Activated naive CD4-positive, alpha-beta T cell treated with anti-CD3 and anti-CD28 coated beads, Interleukin-2, amount 50 U/mL, for 24 hours (primary cell): ENCODE results near the gene FHOD3.

Source experiments
- H3K27ac Mint-ChIP-seq: one replicate; pipeline ENCODE4 v1.8.0; 2021; ENCODE audit warnings: mild to moderate bottlenecking, mixed read lengths
- H3K27me3 Mint-ChIP-seq: one replicate; pipeline ENCODE4 v1.8.0; 2021; ENCODE audit warnings: mixed read lengths
- H3K36me3 Mint-ChIP-seq: one replicate; pipeline ENCODE4 v1.8.0; 2021; ENCODE audit warnings: mixed read lengths
- H3K4me1 Mint-ChIP-seq: one replicate; pipeline ENCODE4 v1.8.0; 2021; ENCODE audit warnings: mixed read lengths
- H3K4me3 Mint-ChIP-seq: one replicate; pipeline ENCODE4 v1.8.0; 2021; ENCODE audit warnings: mild to moderate bottlenecking, mixed read lengths
- H3K9me3 Mint-ChIP-seq: one replicate; pipeline ENCODE4 v1.8.0; 2021; ENCODE audit warnings: mixed read lengths

Gene FHOD3

GRCh38 chr18:36392164-36392978, 94.9 kb downstream of the FHOD3 start:
- Mint-ChIP-seq H3K4me1 (no peaks in the 10 kb centered on the region), H3K27me3 (no peaks in the 10 kb centered on the region), H3K27ac (no peak overlapping the region), H3K9me3 (peaks cover under 1% of the 10 kb centered on the region), H3K4me3 (no peak overlapping the region), H3K36me3 (no peaks in the 10 kb centered on the region)

GRCh38 chr18:36392979-36393287, 95.4 kb downstream of the FHOD3 start:
- no peaks in the 10 kb centered on the region for H3K36me3 Mint-ChIP-seq
- H3K27me3 Mint-ChIP-seq = peaks cover 1% of the 10 kb centered on the region
- H3K4me3 Mint-ChIP-seq = no peak overlapping the region
- H3K4me1 Mint-ChIP-seq = no peaks in the 10 kb centered on the region
- peaks cover 5% of the 10 kb centered on the region for H3K9me3 Mint-ChIP-seq
- H3K27ac Mint-ChIP-seq = no peak overlapping the region

GRCh38 chr18:36394486-36394885, 97.0 kb downstream of the FHOD3 start:
- peaks cover 5% of the 10 kb centered on the region for H3K9me3 Mint-ChIP-seq
- H3K36me3 Mint-ChIP-seq = no peaks in the 10 kb centered on the region
- H3K27me3 Mint-ChIP-seq = peaks cover 1% of the 10 kb centered on the region
- H3K4me1 Mint-ChIP-seq = no peaks in the 10 kb centered on the region
- no peak overlapping the region for H3K4me3 Mint-ChIP-seq
- H3K27ac Mint-ChIP-seq = no peak overlapping the region

- Mint-ChIP-seq H3K4me3 (no peak overlapping the region), H3K36me3 (no peaks in the 10 kb centered on the region), H3K9me3 (peaks cover 5% of the 10 kb centered on the region), H3K27me3 (peaks cover 1% of the 10 kb centered on the region), H3K4me1 (no peaks in the 10 kb centered on the region), H3K27ac (no peak overlapping the region)
Observed at GRCh38 chr18:36396190-36396589, 98.7 kb downstream of the FHOD3 start.

GRCh38 chr18:36397033-36397432, 99.5 kb downstream of the FHOD3 start:
- Mint-ChIP-seq H3K27ac (no peak overlapping the region), H3K27me3 (peaks cover 1% of the 10 kb centered on the region), H3K36me3 (no peaks in the 10 kb centered on the region), H3K4me1 (no peaks in the 10 kb centered on the region), H3K9me3 (peaks cover 5% of the 10 kb centered on the region), H3K4me3 (no peak overlapping the region)

GRCh38 chr18:36398419-36398818, 100.9 kb downstream of the FHOD3 start:
- H3K4me1 Mint-ChIP-seq = no peaks in the 10 kb centered on the region
- H3K36me3 Mint-ChIP-seq = no peaks in the 10 kb centered on the region
- H3K27me3 Mint-ChIP-seq = peaks cover 1% of the 10 kb centered on the region
- H3K27ac Mint-ChIP-seq = no peak overlapping the region
- H3K4me3 Mint-ChIP-seq = no peak overlapping the region
- H3K9me3 Mint-ChIP-seq = peaks cover 5% of the 10 kb centered on the region

GRCh38 chr18:36399055-36399454, 101.5 kb downstream of the FHOD3 start:
- Mint-ChIP-seq H3K4me1 (no peaks in the 10 kb centered on the region), H3K4me3 (no peak overlapping the region), H3K27ac (no peak overlapping the region), H3K9me3 (peaks cover 5% of the 10 kb centered on the region), H3K36me3 (no peaks in the 10 kb centered on the region), H3K27me3 (peaks cover 1% of the 10 kb centered on the region)

GRCh38 chr18:36401462-36401861, 103.9 kb downstream of the FHOD3 start:
- no peak overlapping the region for H3K27ac Mint-ChIP-seq
- no peaks in the 10 kb centered on the region for H3K36me3 Mint-ChIP-seq
- no peaks in the 10 kb centered on the region for H3K4me1 Mint-ChIP-seq
- peaks cover 5% of the 10 kb centered on the region for H3K9me3 Mint-ChIP-seq
- H3K4me3 Mint-ChIP-seq = no peak overlapping the region
- peaks cover 1% of the 10 kb centered on the region for H3K27me3 Mint-ChIP-seq

- no peak overlapping the region for H3K27ac Mint-ChIP-seq
- H3K36me3 Mint-ChIP-seq = no peaks in the 10 kb centered on the region
- H3K27me3 Mint-ChIP-seq = no peaks in the 10 kb centered on the region
- H3K9me3 Mint-ChIP-seq = no peaks in the 10 kb centered on the region
- H3K4me3 Mint-ChIP-seq = no peak overlapping the region
- no peaks in the 10 kb centered on the region for H3K4me1 Mint-ChIP-seq
Observed at GRCh38 chr18:36402765-36403396, 105.4 kb downstream of the FHOD3 start.

GRCh38 chr18:36403896-36404820, 106.6 kb downstream of the FHOD3 start:
- Mint-ChIP-seq H3K4me3 (no peak overlapping the region), H3K27me3 (no peaks in the 10 kb centered on the region), H3K27ac (no peak overlapping the region), H3K4me1 (no peaks in the 10 kb centered on the region), H3K36me3 (no peaks in the 10 kb centered on the region), H3K9me3 (no peaks in the 10 kb centered on the region)

GRCh38 chr18:36405611-36406010, 108.1 kb downstream of the FHOD3 start:
- no peaks in the 10 kb centered on the region for H3K36me3 Mint-ChIP-seq
- H3K27ac Mint-ChIP-seq = no peak overlapping the region
- no peak overlapping the region for H3K4me3 Mint-ChIP-seq
- no peaks in the 10 kb centered on the region for H3K4me1 Mint-ChIP-seq
- H3K9me3 Mint-ChIP-seq = no peaks in the 10 kb centered on the region
- no peaks in the 10 kb centered on the region for H3K27me3 Mint-ChIP-seq

GRCh38 chr18:36406805-36407204, 109.3 kb downstream of the FHOD3 start:
- Mint-ChIP-seq H3K27ac (no peak overlapping the region), H3K4me3 (no peak overlapping the region), H3K36me3 (no peaks in the 10 kb centered on the region), H3K27me3 (no peaks in the 10 kb centered on the region), H3K9me3 (no peaks in the 10 kb centered on the region), H3K4me1 (no peaks in the 10 kb centered on the region)

- no peaks in the 10 kb centered on the region for H3K36me3 Mint-ChIP-seq
- H3K27ac Mint-ChIP-seq = no peak overlapping the region
- H3K9me3 Mint-ChIP-seq = no peaks in the 10 kb centered on the region
- no peak overlapping the region for H3K4me3 Mint-ChIP-seq
- H3K4me1 Mint-ChIP-seq = no peaks in the 10 kb centered on the region
- H3K27me3 Mint-ChIP-seq = no peaks in the 10 kb centered on the region
Observed at GRCh38 chr18:36408606-36409005, 111.1 kb downstream of the FHOD3 start.

GRCh38 chr18:36409779-36410178, 112.3 kb downstream of the FHOD3 start:
- H3K9me3 Mint-ChIP-seq = no peaks in the 10 kb centered on the region
- no peaks in the 10 kb centered on the region for H3K27me3 Mint-ChIP-seq
- no peak overlapping the region for H3K27ac Mint-ChIP-seq
- H3K4me1 Mint-ChIP-seq = no peaks in the 10 kb centered on the region
- no peak overlapping the region for H3K4me3 Mint-ChIP-seq
- H3K36me3 Mint-ChIP-seq = no peaks in the 10 kb centered on the region

GRCh38 chr18:36410346-36410745, 112.8 kb downstream of the FHOD3 start:
- H3K4me1 Mint-ChIP-seq = no peaks in the 10 kb centered on the region
- H3K36me3 Mint-ChIP-seq = no peaks in the 10 kb centered on the region

GRCh38 chr18:36411745-36412168, 114.2 kb downstream of the FHOD3 start:
- Mint-ChIP-seq H3K4me3 (no peak overlapping the region), H3K9me3 (no peaks in the 10 kb centered on the region), H3K36me3 (no peaks in the 10 kb centered on the region), H3K27ac (no peak overlapping the region), H3K27me3 (peaks cover 4% of the 10 kb centered on the region), H3K4me1 (no peaks in the 10 kb centered on the region)

More at GRCh38 chr18:36410346-36410745, 112.8 kb downstream of the FHOD3 start:
- Mint-ChIP-seq H3K27ac (no peak overlapping the region), H3K27me3 (peaks cover 2% of the 10 kb centered on the region), H3K4me3 (no peak overlapping the region), H3K9me3 (no peaks in the 10 kb centered on the region)
